HG02852 (cell line): ENCODE results near the gene LCN2.
"Not testable (repeated sequence)": the region's sequence is repeated elsewhere in the genome, so short reads cannot be mapped to it uniquely, and the experiment has no call there.

Experiments used
- ATAC-seq: cut with Tn5 transposase; IDR thresholded peaks from one replicate; pipeline ENCODE4 v1.9.1; 2021; ENCODE audit warnings: mild to moderate bottlenecking, moderate library complexity; ENCODE audit not compliant: unreplicated experiment

Gene LCN2

DNA sequence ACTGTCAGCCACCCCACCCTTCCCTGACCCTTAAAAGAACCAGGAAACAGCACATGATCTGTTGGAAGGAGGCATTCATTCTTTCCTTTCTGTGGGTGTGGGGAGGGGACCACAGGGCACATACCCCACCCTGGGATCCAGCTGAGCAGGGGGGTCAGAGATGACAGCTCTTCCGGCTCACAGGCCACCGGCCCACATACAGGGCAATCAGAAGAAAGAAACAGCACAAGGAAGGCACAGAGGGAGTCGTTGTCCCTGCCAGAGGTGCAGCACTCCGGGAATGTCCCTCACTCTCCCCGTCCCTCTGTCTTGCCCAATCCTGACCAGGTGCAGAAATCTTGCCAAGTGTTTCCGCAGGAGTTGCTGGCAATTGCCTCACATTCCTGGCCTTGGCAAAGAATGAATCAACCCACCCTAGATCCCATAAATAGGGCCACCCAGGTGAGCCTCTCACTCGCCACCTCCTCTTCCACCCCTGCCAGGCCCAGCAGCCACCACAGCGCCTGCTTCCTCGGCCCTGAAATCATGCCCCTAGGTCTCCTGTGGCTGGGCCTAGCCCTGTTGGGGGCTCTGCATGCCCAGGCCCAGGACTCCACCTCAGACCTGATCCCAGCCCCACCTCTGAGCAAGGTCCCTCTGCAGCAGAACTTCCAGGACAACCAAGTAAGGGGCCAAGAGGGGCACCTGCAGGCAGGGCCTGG is at the start of gene LCN2:
Gene LCN2, plus strand, starts transcription at position 453 of the 701 bp plus-strand sequence. Its CDS starts 73 bp downstream, at position 526.
- no peak for ATAC-seq

DNA sequence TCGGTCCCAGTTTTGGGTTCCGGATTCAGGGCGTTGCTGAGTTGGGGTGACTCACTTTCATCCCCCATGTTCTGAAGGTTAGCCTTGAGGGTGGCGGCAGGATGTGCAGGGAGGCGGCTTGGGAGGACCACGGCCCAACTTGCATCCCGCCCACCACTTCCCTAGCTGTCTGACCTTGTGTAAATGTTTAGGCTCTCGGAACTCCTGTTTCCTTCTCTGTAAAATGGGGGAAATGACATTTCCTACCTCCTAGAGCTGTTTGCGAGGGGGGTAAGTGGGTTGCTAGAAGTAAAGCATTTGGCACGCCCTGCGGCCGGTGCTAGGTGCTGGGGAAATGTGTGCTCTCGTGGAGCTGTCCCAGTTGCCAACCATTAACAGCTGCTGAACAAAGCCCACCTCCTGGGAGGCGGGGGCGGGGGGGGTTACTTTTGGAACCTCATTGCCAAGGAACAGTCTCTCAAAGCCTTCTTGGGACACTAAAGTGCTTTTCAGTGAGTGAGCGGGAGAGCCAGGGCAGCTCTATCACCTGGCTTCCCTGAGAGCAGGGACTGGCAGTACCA is 49.2 kb upstream of the LCN2 start:
- ATAC-seq = no peak

GRCh38 chr9:128100581-128100980 is 48.7 kb upstream of the LCN2 start:
- no peak for ATAC-seq

DNA sequence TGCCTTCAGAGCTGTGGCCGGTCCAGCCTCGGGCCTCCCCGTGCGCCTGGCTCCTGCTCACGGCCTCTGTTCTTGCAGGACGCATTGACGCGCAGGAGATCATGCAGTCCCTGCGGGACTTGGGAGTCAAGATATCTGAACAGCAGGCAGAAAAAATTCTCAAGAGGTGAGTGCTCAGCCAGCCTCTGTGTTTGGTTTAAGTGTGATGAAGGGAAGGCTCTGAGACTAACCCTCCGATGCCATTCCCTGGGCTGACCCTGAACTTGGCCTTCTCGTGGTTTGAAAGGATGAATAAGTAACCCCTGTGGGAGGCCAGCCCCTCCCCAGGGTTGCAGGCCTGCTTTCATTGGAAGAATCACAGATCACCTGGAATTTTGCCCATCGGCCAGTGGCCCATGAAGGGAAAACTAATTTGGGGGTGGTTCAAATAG is 48.0 kb upstream of the LCN2 start:
- no peak for ATAC-seq

GRCh38 chr9:128101690-128102089 is 47.6 kb upstream of the LCN2 start:
- no peak for ATAC-seq

DNA sequence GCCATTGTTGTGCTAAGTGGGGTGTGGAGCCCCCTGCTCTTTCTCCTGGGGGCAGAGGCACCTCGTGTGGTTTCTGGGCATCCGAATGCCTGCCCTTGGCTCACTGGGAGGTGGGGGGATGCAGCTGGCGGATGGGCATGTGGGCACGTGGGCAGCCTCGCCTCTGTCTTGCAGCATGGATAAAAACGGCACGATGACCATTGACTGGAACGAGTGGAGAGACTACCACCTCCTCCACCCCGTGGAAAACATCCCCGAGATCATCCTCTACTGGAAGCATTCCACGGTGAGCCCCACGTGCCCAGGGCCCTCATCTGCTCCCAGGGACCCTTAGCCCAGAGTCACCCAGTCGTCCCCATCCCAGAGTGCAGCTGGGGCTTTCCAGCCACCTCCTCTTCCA is 47.1 kb upstream of the LCN2 start:
- no peak for ATAC-seq

- ATAC-seq = no peak
Observed at GRCh38 chr9:128102861-128103588, 46.2 kb upstream of the LCN2 start.

- ATAC-seq = no peak
Observed at GRCh38 chr9:128103589-128103962, 45.7 kb upstream of the LCN2 start.

DNA sequence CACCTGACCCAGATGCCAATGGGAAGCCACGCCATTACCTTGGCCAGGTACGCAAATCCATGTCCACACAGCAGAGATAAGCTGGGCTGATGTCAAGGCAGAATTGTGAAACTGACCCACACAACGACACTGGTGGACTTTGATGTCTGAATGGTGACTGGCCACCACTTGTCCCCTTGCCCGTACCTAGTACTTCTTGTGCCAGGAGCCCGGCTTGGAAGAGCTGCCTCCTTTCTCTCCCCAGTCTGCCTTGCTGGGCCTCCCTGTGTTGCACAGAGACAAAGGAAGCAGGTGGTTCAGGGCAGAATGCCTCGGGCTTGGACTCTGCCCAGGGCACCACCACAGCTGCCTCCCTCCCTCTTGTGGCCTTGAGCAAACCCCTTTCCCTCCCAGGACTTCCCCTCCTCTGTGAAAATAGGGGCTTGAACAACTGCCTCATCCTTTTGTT is 45.1 kb upstream of the LCN2 start:
- ATAC-seq = no peak

DNA sequence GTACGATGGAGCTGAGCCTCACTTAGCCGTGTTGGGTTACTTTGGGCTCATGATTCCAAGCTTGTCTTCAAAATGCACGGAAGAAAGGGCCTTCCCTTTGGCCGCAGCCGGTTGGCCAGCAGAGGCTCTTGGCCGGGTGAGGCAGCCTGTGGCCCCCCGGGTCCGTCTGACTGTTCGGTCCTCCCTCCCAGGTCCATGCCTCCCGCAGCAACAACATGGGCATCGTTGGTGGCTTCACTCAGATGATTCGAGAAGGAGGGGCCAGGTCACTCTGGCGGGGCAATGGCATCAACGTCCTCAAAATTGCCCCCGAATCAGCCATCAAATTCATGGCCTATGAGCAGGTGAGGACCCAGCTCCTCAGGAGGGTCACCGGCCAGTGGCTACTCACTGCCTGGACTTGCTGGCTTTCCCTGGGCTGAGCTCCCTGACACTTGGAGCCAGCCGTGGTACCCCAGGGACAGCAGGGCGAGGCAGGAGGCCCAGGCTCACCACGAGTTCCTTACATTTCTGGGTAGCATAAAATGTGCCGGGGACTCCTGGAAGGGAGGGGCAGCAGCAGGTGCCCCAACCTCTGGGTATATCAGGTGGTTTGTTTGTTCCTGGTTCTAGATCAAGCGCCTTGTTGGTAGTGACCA is 43.6 kb upstream of the LCN2 start:
- no peak for ATAC-seq

- no peak for ATAC-seq
Observed at GRCh38 chr9:128106181-128106939, 42.9 kb upstream of the LCN2 start.

GRCh38 chr9:128106940-128107467 is 42.2 kb upstream of the LCN2 start:
- no peak for ATAC-seq

DNA sequence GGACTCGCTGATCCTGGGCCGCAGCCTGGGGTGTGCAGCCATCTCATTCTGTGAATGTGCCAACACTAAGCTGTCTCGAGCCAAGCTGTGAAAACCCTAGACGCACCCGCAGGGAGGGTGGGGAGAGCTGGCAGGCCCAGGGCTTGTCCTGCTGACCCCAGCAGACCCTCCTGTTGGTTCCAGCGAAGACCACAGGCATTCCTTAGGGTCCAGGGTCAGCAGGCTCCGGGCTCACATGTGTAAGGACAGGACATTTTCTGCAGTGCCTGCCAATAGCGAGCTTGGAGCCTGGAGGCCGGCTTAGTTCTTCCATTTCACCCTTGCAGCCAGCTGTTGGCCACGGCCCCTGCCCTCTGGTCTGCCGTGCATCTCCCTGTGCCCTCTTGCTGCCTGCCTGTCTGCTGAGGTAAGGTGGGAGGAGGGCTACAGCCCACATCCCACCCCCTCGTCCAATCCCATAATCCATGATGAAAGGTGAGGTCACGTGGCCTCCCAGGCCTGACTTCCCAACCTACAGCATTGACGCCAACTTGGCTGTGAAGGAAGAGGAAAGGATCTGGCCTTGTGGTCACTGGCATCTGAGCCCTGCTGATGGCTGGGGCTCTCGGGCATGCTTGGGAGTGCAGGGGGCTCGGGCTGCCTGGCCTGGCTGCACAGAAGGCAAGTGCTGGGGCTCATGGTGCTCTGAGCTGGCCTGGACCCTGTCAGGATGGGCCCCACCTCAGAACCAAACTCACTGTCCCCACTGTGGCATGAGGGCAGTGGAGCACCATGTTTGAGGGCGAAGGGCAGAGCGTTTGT is 41.6 kb upstream of the LCN2 start:
- no peak for ATAC-seq

- no peak for ATAC-seq
Observed at GRCh38 chr9:128108269-128109049, 40.8 kb upstream of the LCN2 start.

DNA sequence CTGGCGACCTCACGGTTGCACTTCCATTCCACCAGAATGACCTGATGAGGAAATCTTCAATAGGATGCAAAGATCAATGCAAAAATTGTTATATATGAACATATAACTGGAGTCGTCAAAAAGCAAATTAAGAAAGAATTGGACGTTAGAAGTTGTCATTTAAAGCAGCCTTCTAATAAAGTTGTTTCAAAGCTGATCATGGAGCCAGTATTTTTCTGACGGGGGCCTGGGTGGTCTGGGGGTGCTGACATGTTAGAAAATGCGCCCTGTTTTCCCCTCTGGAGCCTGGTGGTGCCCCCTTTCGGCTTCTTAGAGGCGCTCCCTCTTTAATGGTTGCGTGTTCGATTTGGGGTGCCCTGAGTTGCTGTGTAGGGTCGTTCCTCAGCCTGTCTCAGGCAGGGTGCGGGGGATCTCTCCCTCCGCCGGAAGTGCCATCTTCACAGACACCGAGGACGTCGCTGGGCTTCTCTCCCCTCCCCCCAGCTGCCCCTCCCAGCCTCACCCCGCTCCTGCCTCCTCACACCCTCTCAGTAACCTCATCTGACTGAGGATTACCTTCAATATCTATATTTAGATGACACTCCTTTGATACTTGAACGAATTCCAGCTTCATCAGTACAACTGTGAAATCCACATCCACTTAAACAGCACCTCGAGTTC is 40.1 kb upstream of the LCN2 start:
- no peak for ATAC-seq

- ATAC-seq = not testable (repeated sequence)
Observed at GRCh38 chr9:128111726-128112125, 37.5 kb upstream of the LCN2 start.

DNA sequence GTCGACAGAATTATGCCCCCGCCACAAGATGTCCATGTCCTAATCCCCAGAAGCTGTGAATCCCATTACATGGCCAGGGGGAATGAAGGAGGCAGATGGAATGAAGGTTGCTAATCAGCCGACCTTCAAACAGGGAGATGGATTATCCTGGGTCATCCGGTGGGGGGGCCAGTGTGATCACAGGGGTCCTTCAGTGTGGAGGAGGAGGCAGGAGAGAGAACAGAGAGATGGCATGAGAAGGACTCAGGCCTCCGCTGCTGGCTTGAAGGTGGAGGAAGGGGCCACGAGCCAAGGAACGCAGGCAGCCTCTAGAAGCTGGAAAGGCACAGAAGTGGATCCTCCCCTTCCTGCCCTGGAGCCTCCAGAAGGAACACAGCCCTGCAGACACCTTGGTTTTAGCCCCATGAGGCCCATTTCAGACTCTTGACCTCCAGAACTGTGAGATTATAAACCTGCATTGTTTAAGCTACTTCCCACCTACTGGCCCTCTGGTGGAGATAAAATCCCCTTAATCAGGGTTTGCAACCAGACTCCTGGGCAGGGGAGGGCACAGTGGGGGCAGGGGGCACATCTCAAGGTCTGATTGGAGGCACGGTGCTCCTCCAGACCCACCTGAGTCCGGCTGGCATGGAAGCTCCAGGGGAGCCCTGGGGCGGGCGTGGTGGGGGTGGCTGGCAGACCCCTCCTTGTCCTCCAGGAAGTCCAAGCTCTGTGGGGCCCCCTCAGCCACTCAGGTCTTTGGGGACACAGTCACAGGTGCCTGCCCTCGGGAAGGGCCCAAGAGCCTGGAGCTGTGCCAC is 35.5 kb upstream of the LCN2 start:
- no peak for ATAC-seq
